ENCODE results near the gene ASTN2.

GRCh38 chr9:116461632-116462031 is 953.2 kb downstream of the ASTN2 start:
- TF ChIP-seq, protein P1, sequence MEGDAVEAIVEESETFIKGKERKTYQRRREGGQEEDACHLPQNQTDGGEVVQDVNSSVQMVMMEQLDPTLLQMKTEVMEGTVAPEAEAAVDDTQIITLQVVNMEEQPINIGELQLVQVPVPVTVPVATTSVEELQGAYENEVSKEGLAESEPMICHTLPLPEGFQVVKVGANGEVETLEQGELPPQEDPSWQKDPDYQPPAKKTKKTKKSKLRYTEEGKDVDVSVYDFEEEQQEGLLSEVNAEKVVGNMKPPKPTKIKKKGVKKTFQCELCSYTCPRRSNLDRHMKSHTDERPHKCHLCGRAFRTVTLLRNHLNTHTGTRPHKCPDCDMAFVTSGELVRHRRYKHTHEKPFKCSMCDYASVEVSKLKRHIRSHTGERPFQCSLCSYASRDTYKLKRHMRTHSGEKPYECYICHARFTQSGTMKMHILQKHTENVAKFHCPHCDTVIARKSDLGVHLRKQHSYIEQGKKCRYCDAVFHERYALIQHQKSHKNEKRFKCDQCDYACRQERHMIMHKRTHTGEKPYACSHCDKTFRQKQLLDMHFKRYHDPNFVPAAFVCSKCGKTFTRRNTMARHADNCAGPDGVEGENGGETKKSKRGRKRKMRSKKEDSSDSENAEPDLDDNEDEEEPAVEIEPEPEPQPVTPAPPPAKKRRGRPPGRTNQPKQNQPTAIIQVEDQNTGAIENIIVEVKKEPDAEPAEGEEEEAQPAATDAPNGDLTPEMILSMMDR (conservative IDR thresholded peaks at IDR 0.05; ENCODE audit: low read length), result no peak
- TF ChIP-seq EZH2phosphoT487 (IDR thresholded peaks at IDR 0.05; ENCODE audit: borderline replicate concordance, low read depth, low read length), result no peak
